SH-SY5Y (cell line): Measurements from ENCODE around the gene RBFOX1.

ENCODE experiments used
- GATA2 ChIP-seq: IDR thresholded peaks from 2 replicates; pipeline ENCODE4 v1.6.1; 2011; ENCODE audit warnings: mild to moderate bottlenecking, low read depth, low read length
- GATA3 ChIP-seq: IDR thresholded peaks from 2 replicates; pipeline ENCODE4 v1.6.1; 2011; ENCODE audit warnings: low read depth, mild to moderate bottlenecking, low read length, moderate library complexity

RBFOX1 gene

DNA sequence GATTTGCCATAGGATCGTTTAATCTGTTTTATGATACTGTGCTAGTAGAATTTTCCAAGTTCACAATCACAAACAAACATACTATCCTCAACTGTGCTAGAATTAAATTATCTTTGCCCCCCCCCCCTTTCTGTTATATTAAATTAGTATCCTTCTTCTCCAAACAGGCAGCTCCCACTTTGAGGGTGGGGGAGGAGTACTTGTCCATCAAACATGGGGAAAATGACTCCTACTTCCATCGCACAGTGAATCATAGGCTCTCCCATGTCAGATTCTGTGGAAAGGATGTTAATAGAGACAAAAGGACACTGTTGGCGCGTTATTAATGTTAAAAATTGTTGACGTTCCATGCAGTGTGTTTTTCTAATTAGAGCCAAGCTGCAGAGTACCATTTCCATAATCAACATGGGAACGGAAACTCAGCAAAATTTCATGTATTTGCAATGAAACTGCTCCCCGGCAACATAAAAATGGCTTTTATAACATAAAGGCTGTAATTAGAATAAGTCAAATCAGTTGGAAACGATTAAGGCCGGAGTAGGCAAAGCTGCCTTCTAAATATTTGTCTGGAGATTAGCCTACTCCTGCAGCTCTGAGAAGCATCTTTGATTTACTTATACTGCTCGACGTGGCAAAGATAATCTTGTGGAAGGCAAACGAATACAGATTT, 104.6 kb downstream of the RBFOX1 start:
- no peak for TF ChIP-seq GATA3
- no peak for TF ChIP-seq GATA2

- TF ChIP-seq GATA2 (no peak), GATA3 (no peak)
Observed at GRCh38 chr16:7437843-7438242, 105.2 kb downstream of the RBFOX1 start.

GRCh38 chr16:7438601-7439000, 106.0 kb downstream of the RBFOX1 start:
- TF ChIP-seq GATA3, result no peak
- no peak for TF ChIP-seq GATA2

- TF ChIP-seq GATA3, result no peak
- TF ChIP-seq GATA2, result no peak
Observed at GRCh38 chr16:7439518-7439917, 106.9 kb downstream of the RBFOX1 start.

- TF ChIP-seq GATA2, result no peak
- no peak for TF ChIP-seq GATA3
Observed at GRCh38 chr16:7440886-7441400, 108.3 kb downstream of the RBFOX1 start.

DNA sequence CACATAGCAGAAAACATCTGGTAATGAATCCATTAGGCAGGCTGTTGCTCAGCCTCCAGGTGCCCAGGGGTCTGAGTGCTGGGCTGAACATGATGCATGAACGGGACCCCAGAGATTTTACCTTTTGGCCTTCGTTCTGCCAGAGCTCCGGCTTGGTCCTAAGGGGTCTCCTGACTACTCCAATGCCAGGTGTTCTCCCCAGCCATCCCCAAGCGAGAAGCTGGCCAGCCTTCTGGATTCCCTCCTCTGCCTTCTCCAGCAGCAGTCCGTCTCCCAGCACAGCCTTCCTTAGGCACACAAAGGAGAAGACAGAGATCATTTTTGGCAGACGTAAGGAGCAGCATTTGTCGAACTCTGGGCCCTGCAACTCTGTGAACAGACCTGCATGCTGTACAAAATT, 109.4 kb downstream of the RBFOX1 start:
- no peak for TF ChIP-seq GATA2
- TF ChIP-seq GATA3, result no peak

DNA sequence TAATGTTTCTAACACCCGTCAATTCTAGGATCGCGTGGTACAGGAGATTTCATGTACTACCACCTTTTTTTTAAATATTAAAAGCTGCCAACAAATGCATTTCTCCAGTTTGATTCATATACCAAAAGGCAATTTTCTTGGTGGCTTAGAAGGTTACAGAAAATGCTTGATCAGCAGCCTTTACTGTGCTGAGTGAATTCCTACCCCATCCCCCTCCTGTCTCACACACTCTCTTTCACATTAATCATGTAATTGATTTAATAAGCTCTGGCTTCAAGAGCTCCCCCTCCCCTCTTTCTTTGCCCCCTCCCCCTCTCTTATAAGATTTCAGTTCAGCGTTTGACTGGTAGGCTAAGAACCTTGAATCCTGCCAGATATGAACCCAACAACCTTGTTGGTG, 110.5 kb downstream of the RBFOX1 start:
- TF ChIP-seq GATA2, result no peak
- no peak for TF ChIP-seq GATA3

DNA sequence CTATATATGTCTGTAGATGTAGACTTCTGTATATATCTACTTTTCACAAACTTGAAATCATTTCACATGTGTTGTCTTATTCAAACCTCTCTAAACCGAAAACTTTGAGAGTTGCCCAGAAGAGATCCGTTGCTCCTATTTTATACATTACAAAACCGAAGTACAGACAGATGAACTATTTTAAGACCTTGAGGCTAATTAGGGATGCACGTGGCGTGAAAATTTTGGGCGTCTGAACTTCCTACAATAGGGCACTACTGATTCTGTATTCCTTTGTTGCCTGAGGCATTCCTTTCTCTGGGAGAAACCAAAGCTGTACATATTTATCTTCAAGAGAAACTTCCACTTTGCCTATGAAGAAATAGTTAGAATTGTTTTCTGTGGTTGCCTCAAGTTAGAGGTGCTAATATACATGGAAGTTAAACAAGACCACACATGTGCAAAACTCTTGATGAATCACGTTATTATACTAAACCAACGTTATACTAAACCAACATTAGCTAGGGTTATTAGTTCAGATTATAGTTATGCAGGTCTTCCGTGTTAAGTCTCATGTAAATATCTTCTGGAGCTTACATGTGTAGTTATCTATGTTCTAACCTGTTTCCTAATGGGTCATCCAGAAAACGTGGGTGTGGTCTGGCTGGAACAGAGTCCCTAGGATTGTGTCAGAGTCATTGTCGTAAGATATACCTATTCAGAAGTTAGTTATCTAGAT, 111.2 kb downstream of the RBFOX1 start:
- TF ChIP-seq GATA3, result no peak
- no peak for TF ChIP-seq GATA2

DNA sequence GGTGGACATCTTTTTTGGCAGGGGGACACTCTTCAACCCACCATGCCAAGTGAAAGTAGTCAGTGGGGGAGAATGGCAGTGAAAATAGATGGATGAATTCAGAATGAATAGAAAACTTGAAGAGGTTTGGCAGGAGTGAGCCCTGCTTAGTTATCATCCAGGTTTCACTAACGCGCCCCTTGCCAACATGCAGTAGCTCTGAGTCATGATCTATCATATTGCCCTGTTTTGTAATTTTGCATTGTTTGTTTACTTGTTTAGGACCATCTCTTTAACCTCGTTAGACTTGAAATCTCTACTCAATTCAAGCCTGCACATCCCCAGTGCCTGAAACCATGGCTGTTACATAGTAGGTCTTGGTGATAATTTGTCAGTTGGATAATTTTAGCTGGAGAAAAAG, 116.7 kb downstream of the RBFOX1 start:
- TF ChIP-seq GATA2 (no peak), GATA3 (no peak)

GRCh38 chr16:7449808-7450207, 117.2 kb downstream of the RBFOX1 start:
- no peak for TF ChIP-seq GATA3
- no peak for TF ChIP-seq GATA2

GRCh38 chr16:7450440-7450839, 117.8 kb downstream of the RBFOX1 start:
- TF ChIP-seq GATA2, result no peak
- TF ChIP-seq GATA3, result no peak

DNA sequence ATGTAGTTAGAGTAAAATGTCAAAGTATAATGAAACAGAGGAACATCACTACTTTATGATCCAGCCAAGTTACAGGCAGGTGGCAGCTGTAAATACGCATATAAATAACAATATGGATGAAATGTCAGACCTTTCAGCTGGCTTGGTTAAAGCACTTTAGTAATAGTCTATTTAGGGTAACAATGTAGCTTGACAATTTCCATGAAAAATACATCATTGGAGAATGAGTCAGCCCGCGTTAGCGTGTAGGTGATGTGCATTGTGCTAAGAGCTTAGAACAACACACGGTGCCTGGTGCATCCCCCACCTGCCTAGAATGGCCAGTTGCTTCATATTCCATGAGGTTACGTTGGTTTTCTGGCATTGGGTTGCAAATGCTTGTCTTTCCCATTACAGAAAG, 119.4 kb downstream of the RBFOX1 start:
- TF ChIP-seq GATA3 (no peak), GATA2 (no peak)

- TF ChIP-seq GATA2 (no peak), GATA3 (no peak)
Observed at GRCh38 chr16:7456211-7456610, 123.6 kb downstream of the RBFOX1 start.

- no peak for TF ChIP-seq GATA2
- TF ChIP-seq GATA3, result no peak
Observed at GRCh38 chr16:7458144-7458543, 125.5 kb downstream of the RBFOX1 start.

GRCh38 chr16:7470344-7470743, 137.7 kb downstream of the RBFOX1 start:
- TF ChIP-seq GATA2, result no peak
- TF ChIP-seq GATA3, result no peak
